SK-N-SH treated with all-trans-retinoic acid at 6 μM for 48 hours (cell line): ENCODE results near the gene SNAPIN.
"Not testable (repeated sequence)": the region's sequence is repeated elsewhere in the genome, so short reads cannot be mapped to it uniquely, and the experiment has no call there.

Experiments
- ARNTL ChIP-seq: fragments of 450-650 bp; formaldehyde crosslinking; IDR thresholded peaks from 2 replicates; pipeline ENCODE4 v1.5.0; 2020; ENCODE audit warnings: low read depth, mild to moderate bottlenecking, moderate library complexity, borderline replicate concordance
- CREB5 ChIP-seq: fragments of 250-450 bp; sonication (Bioruptor Pico); IDR thresholded peaks from 2 replicates; pipeline ENCODE4 v1.5.1; 2020; ENCODE audit warnings: low read depth, mild to moderate bottlenecking, moderate library complexity
- CSDC2 ChIP-seq: fragments of 250-450 bp; sonication (Bioruptor Pico); IDR thresholded peaks from 2 replicates; pipeline ENCODE4 v1.5.0; 2020; ENCODE audit warnings: mild to moderate bottlenecking, moderate library complexity
- CSRNP3 ChIP-seq: fragments of 250-450 bp; sonication (Bioruptor Pico); IDR thresholded peaks from 2 replicates; pipeline ENCODE4 v1.5.1; 2021; ENCODE audit warnings: mild to moderate bottlenecking, moderate library complexity
- ESRRG ChIP-seq: fragments of 250-450 bp; sonication (Bioruptor Pico); IDR thresholded peaks from 2 replicates; pipeline ENCODE4 v1.6.1; 2021; ENCODE audit warnings: mild to moderate bottlenecking
- GLIS3 ChIP-seq: fragments of 250-450 bp; sonication (Bioruptor Pico); IDR thresholded peaks from 2 replicates; pipeline ENCODE4 v1.5.0; 2020; ENCODE audit warnings: mild to moderate bottlenecking, moderate library complexity
- ISL1 ChIP-seq: fragments of 250-450 bp; sonication (Bioruptor Pico); IDR thresholded peaks from 2 replicates; pipeline ENCODE4 v2.1.2; 2022; ENCODE audit warnings: mild to moderate bottlenecking, moderate library complexity
- PATZ1 ChIP-seq: fragments of 250-450 bp; sonication (Bioruptor Pico); IDR thresholded peaks from 2 replicates; pipeline ENCODE4 v1.8.0; 2020; ENCODE audit warnings: mild to moderate bottlenecking, moderate library complexity, borderline replicate concordance
- POU6F1 ChIP-seq: fragments of 250-450 bp; sonication (Bioruptor Pico); IDR thresholded peaks from 2 replicates; pipeline ENCODE4 v1.8.0; 2021; ENCODE audit warnings: low read depth, mild to moderate bottlenecking, moderate library complexity, borderline replicate concordance
- RARB ChIP-seq: fragments of 250-450 bp; sonication (Bioruptor Pico); IDR thresholded peaks from 2 replicates; pipeline ENCODE4 v1.8.0; 2021; ENCODE audit warnings: mild to moderate bottlenecking, moderate library complexity
- TOX ChIP-seq: fragments of 250-450 bp; sonication (Bioruptor Pico); IDR thresholded peaks from 2 replicates; pipeline ENCODE4 v1.8.0; 2021; ENCODE audit warnings: mild to moderate bottlenecking, moderate library complexity, borderline replicate concordance
- ZFP3 ChIP-seq: fragments of 250-450 bp; sonication (Bioruptor Pico); IDR thresholded peaks from 2 replicates; pipeline ENCODE4 v1.5.0; 2020; ENCODE audit warnings: mild to moderate bottlenecking, moderate library complexity
- ZNF8 ChIP-seq: fragments of 450-650 bp; formaldehyde crosslinking; IDR thresholded peaks from 2 replicates; pipeline ENCODE4 v1.5.0; 2020; ENCODE audit warnings: mild to moderate bottlenecking, moderate library complexity

GRCh38 chr1:153668672-153669071 lies 10.2 kb downstream of the SNAPIN start:
- not testable (repeated sequence) for TF ChIP-seq ESRRG (CRISPR knock-in tag); ZNF8 (CRISPR knock-in tag); TOX (CRISPR knock-in tag); GLIS3; PATZ1 (CRISPR knock-in tag); POU6F1; CSRNP3 (CRISPR knock-in tag); ZFP3 (CRISPR knock-in tag); CREB5 (CRISPR knock-in tag); RARB (CRISPR knock-in tag); ARNTL (CRISPR knock-in tag); CSDC2 (CRISPR knock-in tag); ISL1 (CRISPR knock-in tag)
